ENCODE data around the gene TRIM40. TPM values are rescaled to one million over a fixed set of nuclear protein-coding genes. Genes with fewer than 3 reads are reported as not detected.
"Not testable (repeated sequence)": the region's sequence is repeated elsewhere in the genome, so short reads cannot be mapped to it uniquely, and the experiment has no call there.

Gene TRIM40
- total RNA-seq, 4 donors from 2014 or later: not detected

- H3K4me3 ChIP-seq (ENCODE audit: low read depth, poor library complexity, severe bottlenecking): no peak overlapping the region
- intact Hi-C loops (cut with DNase I; ENCODE audit: low total_unique reads): no loop called here
- DNase-seq (ENCODE audit: low spot score in 2 of 2): no peak
- WGBS, 2 donors: 76 to 84% methylated on average over 2 of the region's 2 CpGs
- no peak for TF ChIP-seq POLR2A (IDR thresholded peaks at IDR 0.05)
- TF ChIP-seq, protein P1, sequence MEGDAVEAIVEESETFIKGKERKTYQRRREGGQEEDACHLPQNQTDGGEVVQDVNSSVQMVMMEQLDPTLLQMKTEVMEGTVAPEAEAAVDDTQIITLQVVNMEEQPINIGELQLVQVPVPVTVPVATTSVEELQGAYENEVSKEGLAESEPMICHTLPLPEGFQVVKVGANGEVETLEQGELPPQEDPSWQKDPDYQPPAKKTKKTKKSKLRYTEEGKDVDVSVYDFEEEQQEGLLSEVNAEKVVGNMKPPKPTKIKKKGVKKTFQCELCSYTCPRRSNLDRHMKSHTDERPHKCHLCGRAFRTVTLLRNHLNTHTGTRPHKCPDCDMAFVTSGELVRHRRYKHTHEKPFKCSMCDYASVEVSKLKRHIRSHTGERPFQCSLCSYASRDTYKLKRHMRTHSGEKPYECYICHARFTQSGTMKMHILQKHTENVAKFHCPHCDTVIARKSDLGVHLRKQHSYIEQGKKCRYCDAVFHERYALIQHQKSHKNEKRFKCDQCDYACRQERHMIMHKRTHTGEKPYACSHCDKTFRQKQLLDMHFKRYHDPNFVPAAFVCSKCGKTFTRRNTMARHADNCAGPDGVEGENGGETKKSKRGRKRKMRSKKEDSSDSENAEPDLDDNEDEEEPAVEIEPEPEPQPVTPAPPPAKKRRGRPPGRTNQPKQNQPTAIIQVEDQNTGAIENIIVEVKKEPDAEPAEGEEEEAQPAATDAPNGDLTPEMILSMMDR (IDR thresholded peaks at IDR 0.05): no peak
These were observed 793 bp upstream of the TRIM40 start for GRCh38 chr6:30135147-30135546.

- DNase-seq (ENCODE audit: low spot score in 2 of 2): no peak
- no peak for TF ChIP-seq POLR2A (IDR thresholded peaks at IDR 0.05)
- TF ChIP-seq, protein P1 (IDR thresholded peaks at IDR 0.05): no peak
- intact Hi-C loops (cut with DNase I; ENCODE audit: low total_unique reads): no loop called here
- 78 to 81% methylated on average over 11 of the region's 11 CpGs for WGBS, 2 donors
- no peak overlapping the region for H3K4me3 ChIP-seq (ENCODE audit: low read depth, poor library complexity, severe bottlenecking)
These were observed 788 bp downstream of the TRIM40 start for GRCh38 chr6:30136570-30137286.

GRCh38 chr6:30140240-30140639 lies 4.3 kb downstream of the TRIM40 start:
- DNase-seq (ENCODE audit: low spot score in 2 of 2); intact Hi-C loops (cut with DNase I; ENCODE audit: low total_unique reads); H3K4me3 ChIP-seq (ENCODE audit: low read depth, poor library complexity, severe bottlenecking): not testable (repeated sequence)
- 85 to 86% methylated on average over 8 of the region's 8 CpGs for WGBS, 2 donors

GRCh38 chr6:30142665-30143064 lies 6.7 kb downstream of the TRIM40 start:
- DNase-seq (ENCODE audit: low spot score in 2 of 2): no peak
- TF ChIP-seq, protein P1 (IDR thresholded peaks at IDR 0.05): no peak
- TF ChIP-seq POLR2A (IDR thresholded peaks at IDR 0.05): no peak
- intact Hi-C loops (cut with DNase I; ENCODE audit: low total_unique reads): no loop called here
- 72 to 80% methylated on average over 3 of the region's 3 CpGs for WGBS, 2 donors
- H3K4me3 ChIP-seq (ENCODE audit: low read depth, poor library complexity, severe bottlenecking): no peak overlapping the region

- DNase-seq (ENCODE audit: low spot score in 2 of 2): no peak
- WGBS, 2 donors: 59 to 71% methylated on average over 2 of the region's 2 CpGs
- H3K4me3 ChIP-seq (ENCODE audit: low read depth, poor library complexity, severe bottlenecking): no peak overlapping the region
- intact Hi-C loops (cut with DNase I; ENCODE audit: low total_unique reads): no loop called here
- TF ChIP-seq POLR2A (IDR thresholded peaks at IDR 0.05): no peak
- TF ChIP-seq, protein P1 (IDR thresholded peaks at IDR 0.05): no peak
These were observed 7.8 kb downstream of the TRIM40 start for GRCh38 chr6:30143780-30144179.

GRCh38 chr6:30144811-30145210 lies 8.9 kb downstream of the TRIM40 start:
- no peak overlapping the region for H3K4me3 ChIP-seq (ENCODE audit: low read depth, poor library complexity, severe bottlenecking)
- intact Hi-C loops (cut with DNase I; ENCODE audit: low total_unique reads): no loop called here
- TF ChIP-seq, protein P1 (IDR thresholded peaks at IDR 0.05): no peak
- no peak for TF ChIP-seq POLR2A (IDR thresholded peaks at IDR 0.05)
- WGBS, 2 donors: 59 to 63% methylated on average over 6 of the region's 6 CpGs
- no peak for DNase-seq (ENCODE audit: low spot score in 2 of 2)

Data from lower leg skin (tissue), 4 donors.